ENCODE results near the gene DZIP1. TPM values are rescaled to one million over a fixed set of nuclear protein-coding genes. Genes with fewer than 3 reads are reported as not detected.

The DZIP1 gene
- total and polyA plus RNA-seq, 3 experiments from 2014 or later = 0.13 TPM; not detected in 2

DNA sequence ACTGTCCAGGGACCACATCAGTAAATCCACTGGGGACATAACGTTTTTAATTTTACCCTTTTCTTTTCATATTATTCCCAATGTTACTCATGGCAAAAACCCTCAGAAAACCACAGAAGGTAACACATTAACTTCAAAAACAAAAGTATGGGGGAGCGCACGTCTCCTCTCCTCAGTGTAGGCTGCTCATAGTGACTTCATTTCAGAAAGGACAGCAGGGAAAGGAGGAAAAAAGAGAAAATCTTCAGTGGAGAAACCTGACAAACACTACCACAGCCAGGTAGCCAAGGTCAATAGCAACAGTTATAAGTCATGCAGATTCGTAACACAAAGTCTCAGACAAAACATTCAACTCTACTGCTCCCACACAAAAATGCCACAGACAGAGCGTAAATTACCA lies 21.4 kb downstream of the DZIP1 start:
- Histone ChIP-seq H3K27ac (ENCODE audit: low read depth, low read length) (no peak overlapping the region), H3K27me3 (ENCODE audit: insufficient read depth, low read length, poor library complexity, severe bottlenecking) (peaks cover 4% of the 10 kb centered on the region), H3K4me1 (ENCODE audit: insufficient read depth, low read length) (no peaks in the 10 kb centered on the region), H3K4me3 (ENCODE audit: low read length) (no peak overlapping the region), H3K9me3 (ENCODE audit: low read length) (no peaks in the 10 kb centered on the region), H3K36me3 (ENCODE audit: insufficient read depth, low read length) (no peaks in the 10 kb centered on the region)
- no peak overlapping the region for H3K4me3 Mint-ChIP-seq
- no peak for DNase-seq
- peaks cover 10 to 33% of the 10 kb centered on the region in 2 donors for H3K27me3 Mint-ChIP-seq
- no peak overlapping the region for H3K27ac Mint-ChIP-seq
- H3K4me1 Mint-ChIP-seq = no peaks in the 10 kb centered on the region
- ChIA-PET CTCF (interaction anchor here (1.4 to 5.3 kb wide), 2 partner anchors 11 to 211 kb away, joined by 3 to 73 read pairs; no protein-coding TSS in a partner anchor), POLR2A (no interaction called here)
- H3K36me3 Mint-ChIP-seq = no peaks in the 10 kb centered on the region
- no peaks in the 10 kb centered on the region for H3K9me3 Mint-ChIP-seq

DNA sequence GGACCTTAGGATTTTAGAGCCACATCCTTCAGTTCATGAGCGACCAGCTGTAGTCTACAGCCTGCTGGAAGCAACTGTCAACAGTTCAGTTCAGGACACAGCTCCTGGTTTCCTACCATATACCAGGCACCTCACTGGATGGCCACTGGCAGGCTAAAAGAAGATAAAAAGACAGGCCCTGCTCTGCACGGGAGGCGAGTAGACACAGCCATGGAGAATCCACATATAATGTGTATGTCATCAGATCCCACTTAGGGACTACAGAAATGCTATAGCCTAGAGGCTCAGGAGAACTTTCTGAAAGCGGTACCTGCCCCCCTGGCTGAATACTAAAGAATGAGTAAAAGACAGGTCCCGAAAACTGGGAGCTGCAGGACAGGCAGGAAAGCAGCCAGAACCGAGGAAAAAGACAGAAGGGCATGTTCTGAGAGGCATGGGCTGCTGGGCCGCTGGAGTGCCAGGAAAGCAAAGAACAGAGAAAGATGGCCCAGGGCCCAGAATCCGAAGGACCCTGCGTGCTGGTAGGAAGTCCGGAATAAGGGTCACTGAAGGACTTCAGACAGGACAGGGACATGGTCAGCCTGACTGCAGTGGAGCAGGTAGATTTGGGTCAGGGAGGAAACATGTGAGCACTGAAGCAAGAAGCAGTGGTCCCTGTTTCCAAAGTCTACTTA lies 23.5 kb downstream of the DZIP1 start:
- ChIA-PET CTCF (interaction anchor here (5.3 kb wide), 1 partner anchor 213 kb away, joined by 73 read pairs; no protein-coding TSS in a partner anchor), POLR2A (no interaction called here)
- no peak for DNase-seq

DNA sequence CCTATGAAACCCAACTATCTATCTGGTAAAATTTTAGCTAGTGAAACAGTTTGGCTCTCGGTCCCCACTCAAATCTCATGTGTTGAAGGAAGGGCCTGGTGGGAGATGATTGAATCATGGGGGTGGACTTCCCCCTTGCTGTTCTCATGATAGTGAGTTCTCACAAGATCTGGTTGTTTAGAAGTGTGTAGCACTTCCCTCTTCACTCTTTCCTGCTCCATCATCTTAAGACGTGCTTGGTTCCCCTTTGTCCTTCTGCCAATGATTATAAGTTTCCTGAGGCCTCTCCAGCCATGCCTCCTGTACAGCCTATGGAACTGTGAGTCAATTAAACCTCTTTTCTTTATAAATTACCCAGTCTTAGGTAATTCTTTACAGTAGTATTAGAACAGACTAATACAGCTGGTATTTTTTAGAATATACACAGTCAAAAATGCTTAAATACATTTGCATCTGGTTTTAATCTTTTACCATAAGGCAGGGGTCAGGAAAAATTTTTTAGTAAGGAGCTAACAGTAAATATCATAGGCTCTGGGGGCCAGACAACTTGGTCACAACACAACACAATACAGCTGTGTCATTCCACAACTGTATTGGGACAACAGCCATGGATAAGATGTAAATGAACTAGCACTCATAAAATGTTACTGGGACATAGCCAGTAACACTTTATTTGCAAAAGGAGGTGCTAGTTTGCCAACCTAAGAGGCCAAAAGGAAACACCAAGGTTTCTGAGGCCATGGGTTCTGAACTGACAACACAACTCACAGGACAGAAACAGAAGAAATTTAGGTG lies 24.3 kb downstream of the DZIP1 start:
- Mint-ChIP-seq H3K9me3 (no peaks in the 10 kb centered on the region), H3K4me3 (no peak overlapping the region)

More for the DNA sequence above, 23.5 kb downstream of the DZIP1 start:
- H3K4me1 ChIP-seq (ENCODE audit: insufficient read depth, low read length) = no peaks in the 10 kb centered on the region
- no peak overlapping the region for H3K27ac Mint-ChIP-seq
- H3K9me3 ChIP-seq (ENCODE audit: low read length) = no peaks in the 10 kb centered on the region
- H3K36me3 ChIP-seq (ENCODE audit: insufficient read depth, low read length) = no peaks in the 10 kb centered on the region
- no peak overlapping the region for H3K4me3 Mint-ChIP-seq
- no peaks in the 10 kb centered on the region for H3K4me1 Mint-ChIP-seq
- H3K4me3 ChIP-seq (ENCODE audit: low read length) = no peak overlapping the region
- H3K27me3 ChIP-seq (ENCODE audit: insufficient read depth, low read length, poor library complexity, severe bottlenecking) = peaks cover 4% of the 10 kb centered on the region
- H3K27me3 Mint-ChIP-seq = peaks cover 15 to 37% of the 10 kb centered on the region in 2 donors
- no peaks in the 10 kb centered on the region for H3K9me3 Mint-ChIP-seq
- no peak overlapping the region for H3K27ac ChIP-seq (ENCODE audit: low read depth, low read length)
- no peaks in the 10 kb centered on the region for H3K36me3 Mint-ChIP-seq

DNA sequence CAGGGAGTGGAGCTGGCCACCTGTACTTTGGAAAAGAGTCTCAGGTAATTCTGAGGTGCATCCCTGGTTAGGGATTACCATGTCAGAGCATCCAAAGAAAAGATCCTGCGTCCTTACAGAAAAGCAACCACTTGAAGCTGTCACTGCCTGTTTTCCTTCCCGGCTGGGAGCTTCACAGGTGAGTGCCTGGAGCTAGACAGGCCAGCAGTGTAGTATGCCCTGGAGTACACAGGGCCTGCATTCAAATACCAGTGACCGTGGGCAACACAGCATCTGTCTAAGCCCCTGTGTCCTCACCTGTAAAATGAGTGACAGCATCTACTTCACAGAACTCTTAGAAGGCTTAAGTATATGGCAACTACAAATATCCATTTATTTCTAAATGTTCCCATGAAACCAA lies 29.0 kb downstream of the DZIP1 start:
- no peak for DNase-seq
- H3K36me3 ChIP-seq (ENCODE audit: insufficient read depth, low read length) = no peaks in the 10 kb centered on the region
- CTCF ChIA-PET = interaction anchor here (0.7 to 1.2 kb wide), 3 partner anchors 9 to 219 kb away, joined by 3 to 4 read pairs (median 4); no protein-coding TSS in a partner anchor

More for the DNA sequence above, 24.3 kb downstream of the DZIP1 start:
- Histone ChIP-seq H3K27ac (ENCODE audit: low read depth, low read length) (no peak overlapping the region), H3K4me3 (ENCODE audit: low read length) (no peak overlapping the region), H3K27me3 (ENCODE audit: insufficient read depth, low read length, poor library complexity, severe bottlenecking) (peaks cover 4% of the 10 kb centered on the region), H3K9me3 (ENCODE audit: low read length) (no peaks in the 10 kb centered on the region), H3K4me1 (ENCODE audit: insufficient read depth, low read length) (no peaks in the 10 kb centered on the region), H3K36me3 (ENCODE audit: insufficient read depth, low read length) (no peaks in the 10 kb centered on the region)
- H3K4me1 Mint-ChIP-seq = no peaks in the 10 kb centered on the region
- DNase-seq = no peak
- CTCF ChIA-PET = interaction anchor here (1.1 to 1.8 kb wide), 2 partner anchors 11 to 214 kb away, joined by 4 to 6 read pairs; no protein-coding TSS in a partner anchor
- H3K27ac Mint-ChIP-seq = no peak overlapping the region
- H3K27me3 Mint-ChIP-seq = peaks cover 14 to 34% of the 10 kb centered on the region in 2 donors
- POLR2A ChIA-PET = no interaction called here
- H3K36me3 Mint-ChIP-seq = no peaks in the 10 kb centered on the region

DNA sequence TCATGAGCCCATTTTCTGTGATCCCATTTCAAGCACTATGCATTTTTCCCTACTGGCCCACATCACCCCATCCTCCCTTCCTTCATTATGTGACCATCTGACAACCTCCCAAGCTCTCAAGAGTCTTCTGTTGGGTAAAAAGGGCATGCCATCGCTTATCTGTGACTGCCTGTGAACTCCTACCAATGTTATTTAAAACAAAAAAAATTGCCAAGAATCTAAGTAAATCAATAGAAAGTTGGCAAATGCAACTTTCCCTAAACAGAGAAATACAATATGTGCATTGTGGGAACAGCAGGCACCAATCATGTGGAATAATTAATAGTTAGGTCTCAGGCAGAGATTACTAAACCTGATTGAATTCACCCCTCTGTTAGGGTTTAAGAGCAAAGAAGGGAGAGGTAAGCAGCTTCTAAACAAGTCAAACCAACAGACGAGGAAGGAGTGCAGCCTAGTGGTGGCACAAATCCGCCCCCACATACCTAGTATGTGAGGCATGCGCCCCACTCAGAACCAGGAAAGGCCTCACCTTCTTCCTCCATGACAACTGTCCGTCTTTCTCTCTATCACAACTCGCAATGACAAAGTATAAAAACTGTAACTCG lies 29.8 kb downstream of the DZIP1 start:
- Histone ChIP-seq H3K27ac (ENCODE audit: low read depth, low read length) (no peak overlapping the region), H3K27me3 (ENCODE audit: insufficient read depth, low read length, poor library complexity, severe bottlenecking) (no peaks in the 10 kb centered on the region), H3K4me1 (ENCODE audit: insufficient read depth, low read length) (no peaks in the 10 kb centered on the region), H3K9me3 (ENCODE audit: low read length) (no peaks in the 10 kb centered on the region), H3K36me3 (ENCODE audit: insufficient read depth, low read length) (no peaks in the 10 kb centered on the region), H3K4me3 (ENCODE audit: low read length) (no peak overlapping the region)
- CTCF ChIA-PET = interaction anchor here (1.2 kb wide), 1 partner anchor 9 kb away, joined by 3 read pairs; no protein-coding TSS in a partner anchor
- POLR2A ChIA-PET = no interaction called here
- DNase-seq = no peak
- H3K27ac Mint-ChIP-seq = no peak overlapping the region
- H3K4me3 Mint-ChIP-seq = no peak overlapping the region
- H3K27me3 Mint-ChIP-seq = peaks cover 19 to 30% of the 10 kb centered on the region in 2 donors
- H3K4me1 Mint-ChIP-seq = no peaks in the 10 kb centered on the region
- no peaks in the 10 kb centered on the region for H3K36me3 Mint-ChIP-seq
- H3K9me3 Mint-ChIP-seq = no peaks in the 10 kb centered on the region

More for the DNA sequence above, 29.0 kb downstream of the DZIP1 start:
- POLR2A ChIA-PET = no interaction called here
- Histone ChIP-seq H3K4me3 (ENCODE audit: low read length) (no peak overlapping the region), H3K27me3 (ENCODE audit: insufficient read depth, low read length, poor library complexity, severe bottlenecking) (no peaks in the 10 kb centered on the region), H3K4me1 (ENCODE audit: insufficient read depth, low read length) (no peaks in the 10 kb centered on the region), H3K27ac (ENCODE audit: low read depth, low read length) (no peak overlapping the region), H3K9me3 (ENCODE audit: low read length) (no peaks in the 10 kb centered on the region)
- Mint-ChIP-seq H3K9me3 (no peaks in the 10 kb centered on the region), H3K4me1 (no peaks in the 10 kb centered on the region), H3K4me3 (no peak overlapping the region), H3K27ac (no peak overlapping the region), H3K36me3 (no peaks in the 10 kb centered on the region), H3K27me3 (peaks cover 19 to 30% of the 10 kb centered on the region in 2 donors)

DNA sequence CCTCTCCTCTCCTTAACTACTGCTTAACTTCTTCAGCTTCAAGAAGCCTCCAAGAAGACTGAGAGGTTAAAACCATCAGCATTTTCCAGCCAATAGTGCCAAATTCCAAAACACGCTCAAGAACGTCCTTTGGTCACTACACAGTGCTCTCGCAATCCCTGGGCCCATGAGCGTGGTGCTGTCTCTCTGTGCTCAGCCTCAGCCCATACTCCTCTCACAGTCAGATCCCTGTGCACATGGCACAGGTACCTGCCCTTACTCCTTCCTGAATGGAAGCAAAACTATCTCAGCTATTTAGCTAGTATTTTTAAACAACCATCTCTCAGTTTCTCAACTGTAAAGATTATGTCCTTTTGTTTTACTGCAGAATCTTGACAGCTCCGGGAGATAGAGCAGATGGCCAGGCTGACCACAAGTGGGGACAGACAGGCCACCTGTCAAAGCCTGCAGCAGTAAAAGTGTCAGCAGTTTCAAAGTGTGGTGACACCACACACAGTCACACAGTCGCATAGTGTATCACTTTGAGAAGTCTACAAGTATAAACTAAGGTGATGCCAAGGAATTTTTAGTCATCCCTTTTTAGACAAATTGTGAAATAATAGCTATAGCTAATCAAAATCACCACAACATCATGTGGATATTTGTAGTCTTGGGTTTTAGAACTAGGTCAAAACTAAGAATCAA lies 35.7 kb downstream of the DZIP1 start:
- no peak overlapping the region for H3K27ac ChIP-seq (ENCODE audit: low read depth, low read length)
- CTCF ChIA-PET = interaction anchor here (0.7 to 1.3 kb wide), 2 partner anchors 11 to 15 kb away, joined by 3 to 4 read pairs; no protein-coding TSS in a partner anchor
- H3K27me3 Mint-ChIP-seq = peaks cover 12 to 25% of the 10 kb centered on the region in 2 donors
- peaks cover 1% of the 10 kb centered on the region for H3K27me3 ChIP-seq (ENCODE audit: insufficient read depth, low read length, poor library complexity, severe bottlenecking)
- H3K4me1 Mint-ChIP-seq = no peaks in the 10 kb centered on the region
- DNase-seq = no peak
- H3K4me1 ChIP-seq (ENCODE audit: insufficient read depth, low read length) = no peaks in the 10 kb centered on the region
- H3K36me3 Mint-ChIP-seq = no peaks in the 10 kb centered on the region
- H3K9me3 ChIP-seq (ENCODE audit: low read length) = no peaks in the 10 kb centered on the region
- H3K36me3 ChIP-seq (ENCODE audit: insufficient read depth, low read length) = no peaks in the 10 kb centered on the region
- POLR2A ChIA-PET = no interaction called here
- no peak overlapping the region for H3K4me3 Mint-ChIP-seq
- no peak overlapping the region for H3K4me3 ChIP-seq (ENCODE audit: low read length)
- H3K9me3 Mint-ChIP-seq = no peaks in the 10 kb centered on the region
- no peak overlapping the region for H3K27ac Mint-ChIP-seq

DNA sequence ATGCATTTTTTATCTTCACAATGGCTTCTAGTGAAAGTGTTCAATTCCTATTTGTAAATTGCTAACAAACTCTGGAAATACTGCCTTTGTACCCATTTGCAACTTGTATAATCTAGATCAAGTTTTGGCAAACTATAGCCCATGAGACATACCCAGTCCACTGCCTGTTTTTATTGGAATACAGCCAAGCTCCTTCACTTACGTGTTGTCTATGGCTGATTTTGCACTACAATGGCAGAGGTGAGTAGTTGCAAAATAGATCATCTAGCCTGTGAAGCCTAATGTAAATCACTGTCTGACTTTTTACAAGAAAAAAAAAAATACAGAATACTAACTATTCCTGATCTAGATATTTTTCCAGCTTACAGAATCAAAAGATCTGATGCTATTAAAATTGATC lies 37.1 kb downstream of the DZIP1 start:
- no peak overlapping the region for H3K27ac ChIP-seq (ENCODE audit: low read depth, low read length)
- H3K9me3 ChIP-seq (ENCODE audit: low read length) = no peaks in the 10 kb centered on the region
- ChIA-PET POLR2A (no interaction called here), CTCF (no interaction called here)
- peaks cover 6% of the 10 kb centered on the region for H3K27me3 ChIP-seq (ENCODE audit: insufficient read depth, low read length, poor library complexity, severe bottlenecking)
- Mint-ChIP-seq H3K4me3 (no peak overlapping the region), H3K4me1 (no peaks in the 10 kb centered on the region), H3K27ac (no peak overlapping the region), H3K27me3 (peaks cover 4 to 28% of the 10 kb centered on the region in 2 donors), H3K9me3 (no peaks in the 10 kb centered on the region), H3K36me3 (no peaks in the 10 kb centered on the region)
- no peaks in the 10 kb centered on the region for H3K36me3 ChIP-seq (ENCODE audit: insufficient read depth, low read length)
- H3K4me1 ChIP-seq (ENCODE audit: insufficient read depth, low read length) = no peaks in the 10 kb centered on the region
- H3K4me3 ChIP-seq (ENCODE audit: low read length) = no peak overlapping the region
- DNase-seq = no peak
